Measurements from ENCODE around the gene BCAM. TPM values are rescaled to one million over a fixed set of nuclear protein-coding genes. Genes with fewer than 3 reads are reported as not detected.
A peak's percentile ranks its signal among the peaks of the same experiment; 100 is the strongest.

BCAM gene
- total and polyA plus RNA-seq, 3 donors from 2014 or later, result 67.8 to 128 (median 113) TPM

- peak; percentile 39 for DNase-seq
- Histone ChIP-seq H3K36me3 (ENCODE audit: low read depth, missing control alignments) (no peaks in the 10 kb centered on the region), H3K9me3 (no peaks in the 10 kb centered on the region), H3K4me3 (no peak overlapping the region), H3K4me1 (peaks cover 2% of the 10 kb centered on the region), H3K27ac (peak overlapping the region in 1 of 2 donors; percentile 56), H3K27me3 (no peaks in the 10 kb centered on the region)
- TF ChIP-seq POLR2A (IDR thresholded peaks at IDR 0.05) (no peak), CTCF (IDR thresholded peaks at IDR 0.05) (no peak)
- intact Hi-C loops (cut with DNase I; ENCODE audit: low total_unique reads), result no loop called here
- 67 to 70% methylated on average over 13 of the region's 13 CpGs for WGBS, 2 donors
Observed at GRCh38 chr19:44869733-44870470, 61.0 kb downstream of the BCAM start.

Small RNA genes within 50 kb of the gene (small RNA-seq; reads per million reads assigned to genes)
- 0 reads per million in 2 donors for gene RF00156

Other genes with a start within 250 kb of the BCAM start
- under 1 TPM; 0.37 to 0.79 TPM for gene IGSF23, start 195.5 kb upstream of the BCAM start, total RNA-seq
- gene IGSF23, start 195.5 kb upstream of the BCAM start, polyA plus RNA-seq (ENCODE audit: insufficient read depth, low read depth, low replicate concordance), result not detected
- 10 to 100 TPM; 29.1 to 41.1 TPM for gene PVR, start 165.2 kb upstream of the BCAM start, total RNA-seq
- gene PVR, start 165.2 kb upstream of the BCAM start, polyA plus RNA-seq (ENCODE audit: insufficient read depth, low read depth, low replicate concordance), result 31.9 TPM
- 10 to 100 TPM in 1 of 2 donors, 1 to 10 TPM in 1; 9.9 to 11.2 TPM for gene CEACAM19, start 137.6 kb upstream of the BCAM start, total RNA-seq
- gene CEACAM19, start 137.6 kb upstream of the BCAM start, polyA plus RNA-seq (ENCODE audit: insufficient read depth, low read depth, low replicate concordance), result 14.7 TPM
- gene CEACAM16, start 110.0 kb upstream of the BCAM start, total RNA-seq, result under 1 TPM in 1 of 2 donors, not detected in 1; 0.50 TPM
- gene CEACAM16, start 110.0 kb upstream of the BCAM start, polyA plus RNA-seq (ENCODE audit: insufficient read depth, low read depth, low replicate concordance), result not detected
- 10 to 100 TPM; 31.7 to 38.1 TPM for gene BCL3, start 60.4 kb upstream of the BCAM start, total RNA-seq
- 15.5 TPM for gene BCL3, start 60.4 kb upstream of the BCAM start, polyA plus RNA-seq (ENCODE audit: insufficient read depth, low read depth, low replicate concordance)
- gene CBLC, start 31.2 kb upstream of the BCAM start, total RNA-seq, result 1 to 10 TPM; 4.9 to 6.9 TPM
- 1.9 TPM for gene CBLC, start 31.2 kb upstream of the BCAM start, polyA plus RNA-seq (ENCODE audit: insufficient read depth, low read depth, low replicate concordance)
- gene NECTIN2, start 37.2 kb downstream of the BCAM start, total RNA-seq, result 100 to 1,000 TPM; 268 to 278 TPM
- gene NECTIN2, start 37.2 kb downstream of the BCAM start, polyA plus RNA-seq (ENCODE audit: insufficient read depth, low read depth, low replicate concordance), result 158 TPM
- 10 to 100 TPM; 54.7 to 67.3 TPM for gene TOMM40, start 82.2 kb downstream of the BCAM start, total RNA-seq
- gene TOMM40, start 82.2 kb downstream of the BCAM start, polyA plus RNA-seq (ENCODE audit: insufficient read depth, low read depth, low replicate concordance), result 43.1 TPM
- gene APOE, start 96.7 kb downstream of the BCAM start, total RNA-seq, result 100 to 1,000 TPM; 215 to 494 TPM
- gene APOE, start 96.7 kb downstream of the BCAM start, polyA plus RNA-seq (ENCODE audit: insufficient read depth, low read depth, low replicate concordance), result 185 TPM
- gene APOC1, start 105.5 kb downstream of the BCAM start, total RNA-seq, result 10 to 100 TPM in 1 of 2 donors, 1 to 10 TPM in 1; 9.4 to 43.9 TPM
- 42.9 TPM for gene APOC1, start 105.5 kb downstream of the BCAM start, polyA plus RNA-seq (ENCODE audit: insufficient read depth, low read depth, low replicate concordance)
- gene APOC4, start 133.1 kb downstream of the BCAM start, total RNA-seq, result not detected
- gene APOC4, start 133.1 kb downstream of the BCAM start, polyA plus RNA-seq (ENCODE audit: insufficient read depth, low read depth, low replicate concordance), result not detected
- gene APOC2, start 136.9 kb downstream of the BCAM start, total RNA-seq, result 1 to 10 TPM; 1.1 to 1.2 TPM
- gene APOC2, start 136.9 kb downstream of the BCAM start, polyA plus RNA-seq (ENCODE audit: insufficient read depth, low read depth, low replicate concordance), result 2.9 TPM
- gene CLPTM1, start 146.3 kb downstream of the BCAM start, total RNA-seq, result 100 to 1,000 TPM; 198 to 204 TPM
- 179 TPM for gene CLPTM1, start 146.3 kb downstream of the BCAM start, polyA plus RNA-seq (ENCODE audit: insufficient read depth, low read depth, low replicate concordance)
- gene RELB, start 192.4 kb downstream of the BCAM start, total RNA-seq, result 1 to 10 TPM; 9.1 to 9.7 TPM
- gene RELB, start 192.4 kb downstream of the BCAM start, polyA plus RNA-seq (ENCODE audit: insufficient read depth, low read depth, low replicate concordance), result 10.1 TPM
- 100 to 1,000 TPM; 113 to 132 TPM for gene CLASRP, start 229.9 kb downstream of the BCAM start, total RNA-seq
- 76.1 TPM for gene CLASRP, start 229.9 kb downstream of the BCAM start, polyA plus RNA-seq (ENCODE audit: insufficient read depth, low read depth, low replicate concordance)